Renal cortical epithelial cell (primary cell): ENCODE data around the gene CNTN2. TPM values are rescaled to one million over a fixed set of nuclear protein-coding genes. Genes with fewer than 3 reads are reported as not detected.
A peak's percentile ranks its signal among the peaks of the same experiment; 100 is the strongest.

ENCODE experiments used
- DNase-seq: peaks from one replicate; pipeline ENCODE4 v3.0.0-alpha.2; 2011; ENCODE audit warnings: low read depth
- total RNA-seq: library from RNA; depleted of rRNA; stranded (reverse); fragments of >200 nt; gene quantifications from 2 replicates; pipeline ENCODE4 v1.2.3, GENCODE V29; 2014

Gene CNTN2
- total RNA-seq, 1 donor from 2014 or later, result 0.05 TPM

- no peak for DNase-seq
Measured at GRCh38 chr1:205054013-205054412, 11.0 kb downstream of the CNTN2 start.

- no peak for DNase-seq
Measured at GRCh38 chr1:205056188-205056611, 13.2 kb downstream of the CNTN2 start.

- DNase-seq, result no peak
Measured at GRCh38 chr1:205056956-205057568, 14.1 kb downstream of the CNTN2 start.

- no peak for DNase-seq
Measured at GRCh38 chr1:205057808-205058575, 15.0 kb downstream of the CNTN2 start.

GRCh38 chr1:205058853-205059252 lies 15.8 kb downstream of the CNTN2 start:
- DNase-seq, result no peak

- DNase-seq, result no peak
Measured at GRCh38 chr1:205059660-205060059, 16.6 kb downstream of the CNTN2 start.

GRCh38 chr1:205060746-205061145 lies 17.7 kb downstream of the CNTN2 start:
- DNase-seq, result no peak

- no peak for DNase-seq
Measured at GRCh38 chr1:205061227-205061626, 18.2 kb downstream of the CNTN2 start.

GRCh38 chr1:205061665-205062069 lies 18.7 kb downstream of the CNTN2 start:
- peak; percentile 44 for DNase-seq

GRCh38 chr1:205062319-205062718 lies 19.3 kb downstream of the CNTN2 start:
- no peak for DNase-seq

- no peak for DNase-seq
Measured at GRCh38 chr1:205062895-205063294, 19.9 kb downstream of the CNTN2 start.

- no peak for DNase-seq
Measured at GRCh38 chr1:205064301-205064700, 21.3 kb downstream of the CNTN2 start.

- no peak for DNase-seq
Measured at GRCh38 chr1:205064741-205065316, 21.8 kb downstream of the CNTN2 start.

GRCh38 chr1:205065666-205066065 lies 22.7 kb downstream of the CNTN2 start:
- DNase-seq, result no peak

GRCh38 chr1:205066141-205066818 lies 23.3 kb downstream of the CNTN2 start:
- DNase-seq, result no peak

- DNase-seq, result no peak
Measured at GRCh38 chr1:205067031-205067430, 24.0 kb downstream of the CNTN2 start.

GRCh38 chr1:205068001-205068400 lies 25.0 kb downstream of the CNTN2 start:
- DNase-seq, result no peak

GRCh38 chr1:205068457-205069040 lies 25.5 kb downstream of the CNTN2 start:
- DNase-seq, result no peak

- no peak for DNase-seq
Measured at GRCh38 chr1:205069371-205070125, 26.5 kb downstream of the CNTN2 start.

- DNase-seq, result no peak
Measured at GRCh38 chr1:205071028-205071409, 28.0 kb downstream of the CNTN2 start.

GRCh38 chr1:205071801-205072200 lies 28.8 kb downstream of the CNTN2 start:
- DNase-seq, result no peak
